Panc1 (cell line): ENCODE data around the gene OXT. TPM values are rescaled to one million over a fixed set of nuclear protein-coding genes. Genes with fewer than 3 reads are reported as not detected.

ENCODE experiments used
- ATAC-seq: fragments of 200-7000 bp; cut with Tn5 transposase; 2 replicates; pipeline ENCODE4 v1.9.1; 2020; ENCODE audit warnings: mild to moderate bottlenecking, moderate library complexity
- BruUV-seq: library from RNA; stranded (reverse); fragments of 400-500 nt; replicated peaks from 2 replicates; lab custom pipeline; 2021; lab: Mats Ljungman, UMichigan
- CTCF ChIA-PET: fragments of 300-600 bp; sonication (Branson Sonifier 250); formaldehyde crosslinking; loops from one replicate; lab custom pipeline; 2022; ENCODE audit warnings: antibody characterized with exemption; lab: Charles Lee
- POLR2A ChIA-PET: fragments of 300-600 bp; sonication (Branson Sonifier 250); formaldehyde crosslinking; loops from one replicate; lab custom pipeline; 2022; ENCODE audit warnings: antibody characterized with exemption; lab: Charles Lee
- DNase-seq: peaks from one replicate; pipeline ENCODE4 v3.0.0-alpha.2; 2010; ENCODE audit warnings: low read depth, low spot score
- H3K27ac ChIP-seq: 2 replicates; pipeline ENCODE4 v1.5.1; 2011; ENCODE audit warnings: mild to moderate bottlenecking, low read length, inconsistent platforms
- H3K27me3 ChIP-seq: fragments of 200-500 bp; sonication (Bioruptor generic); 2 replicates; pipeline ENCODE4 v1.6.0; 2014; ENCODE audit warnings: low read length, inconsistent platforms; ENCODE audit not compliant: control insufficient read depth, insufficient read depth
- H3K36me3 ChIP-seq: fragments of 200-500 bp; sonication (Bioruptor generic); 2 replicates; pipeline ENCODE4 v1.5.1; 2014; ENCODE audit warnings: inconsistent platforms, mild to moderate bottlenecking, low read length, moderate library complexity; ENCODE audit not compliant: control insufficient read depth, insufficient read depth
- H3K4me1 ChIP-seq: 2 replicates; pipeline ENCODE4 v1.5.1; 2011; ENCODE audit warnings: inconsistent platforms, mild to moderate bottlenecking, low read length, moderate library complexity; ENCODE audit not compliant: control insufficient read depth, insufficient read depth
- H3K4me3 ChIP-seq, 2 experiments: 2 replicates each; pipeline ENCODE4 v1.5.1; 2011 to 2012; ENCODE audit warnings: low read depth in 2 of 2, low read length in 2 of 2, mild to moderate bottlenecking in 2 of 2, inconsistent platforms in 1 of 2, moderate library complexity in 1 of 2
- H3K9me3 ChIP-seq: fragments of 200-500 bp; sonication (Bioruptor generic); 2 replicates; pipeline ENCODE4 v1.5.1; 2014; ENCODE audit warnings: low read depth, mild to moderate bottlenecking, inconsistent platforms, low read length, moderate library complexity; ENCODE audit not compliant: control insufficient read depth, insufficient read depth
- CTCF ChIP-seq: fragments of 450-650 bp; IDR thresholded peaks from 2 replicates; pipeline ENCODE4 v1.5.1; 2017; ENCODE audit warnings: mild to moderate bottlenecking
- POLR2AphosphoS5 ChIP-seq: IDR thresholded peaks from 2 replicates; pipeline ENCODE4 v1.6.1; 2012; ENCODE audit warnings: mild to moderate bottlenecking, low read depth, low read length, moderate library complexity
- REST ChIP-seq, 2 experiments: IDR thresholded peaks; 2 replicates each; pipeline ENCODE4 v1.6.1; 2011 to 2012; ENCODE audit warnings: low read depth in 2 of 2, control low read depth in 1 of 2, low read length in 1 of 2, mild to moderate bottlenecking in 1 of 2, moderate library complexity in 1 of 2; ENCODE audit not compliant: insufficient read depth in 1 of 2
- SIN3A ChIP-seq: IDR thresholded peaks from 2 replicates; pipeline ENCODE4 v1.6.1; 2012; ENCODE audit warnings: low read depth, mild to moderate bottlenecking, low read length, moderate library complexity, borderline replicate concordance; ENCODE audit not compliant: insufficient read depth
- TCF7L2 ChIP-seq: IDR thresholded peaks from 2 replicates; pipeline ENCODE4 v1.6.1; 2011; ENCODE audit warnings: mild to moderate bottlenecking, low read depth, low read length, inconsistent platforms
- in situ Hi-C: cut with HindIII; loops from 2 replicates; pipeline ENCODE4 v1.10.0; 2016; ENCODE audit warnings: low sequenced_read_pairs, low pct_unique_long_range_greater_than_20kb
- intact Hi-C: fragments of 100-400 bp; cut with micrococcal nuclease; formaldehyde crosslinking; loops from one replicate; pipeline ENCODE4 v1.10.0; 2022; ENCODE audit not compliant: unreplicated experiment
- total RNA-seq: library from RNA; stranded (reverse); gene quantifications from one replicate; pipeline ENCODE4 v1.2.1, GENCODE V29; 2021; ENCODE audit not compliant: unreplicated experiment

The OXT gene
- total RNA-seq, 1 experiment from 2014 or later: not detected

GRCh38 chr20:3111507-3111906 is 40.1 kb downstream of the OXT start:
- POLR2A ChIA-PET: no interaction called here
- no peak overlapping the region for H3K27ac ChIP-seq
- DNase-seq (no peak), ATAC-seq (no peak)
- intact Hi-C loops (no loop called here), in situ Hi-C loops (no loop called here)
- no peaks in the 10 kb centered on the region for H3K36me3 ChIP-seq
- no peak overlapping the region for H3K4me3 ChIP-seq
- CTCF ChIA-PET: no interaction called here
- TF ChIP-seq TCF7L2 (no peak), SIN3A (no peak), POLR2AphosphoS5 (no peak)
- no peaks in the 10 kb centered on the region for H3K9me3 ChIP-seq
- no peaks in the 10 kb centered on the region; the same call in 1 of the 2 replicates for H3K4me1 ChIP-seq
- no peaks in the 10 kb centered on the region for H3K27me3 ChIP-seq
- no TSS peak for BruUV-seq

GRCh38 chr20:3111995-3112394 is 40.6 kb downstream of the OXT start:
- DNase-seq (no peak), ATAC-seq (no peak)
- H3K4me3 ChIP-seq: no peak overlapping the region
- ChIA-PET CTCF (no interaction called here), POLR2A (no interaction called here)
- in situ Hi-C loops: no loop called here
- H3K36me3 ChIP-seq: no peaks in the 10 kb centered on the region
- TF ChIP-seq POLR2AphosphoS5 (no peak), SIN3A (no peak), TCF7L2 (no peak), CTCF (no peak), REST (IDR thresholded peaks at IDR 0.05; ENCODE audit: insufficient read depth in 1 of 2, low read depth in 2 of 2, low read length in 1 of 2) (no peak)
- H3K27me3 ChIP-seq: no peaks in the 10 kb centered on the region
- H3K27ac ChIP-seq: no peak overlapping the region
- no TSS peak for BruUV-seq
- no peaks in the 10 kb centered on the region; the same call in 1 of the 2 replicates for H3K4me1 ChIP-seq
- intact Hi-C loops: no loop called here
- no peaks in the 10 kb centered on the region for H3K9me3 ChIP-seq
